Neural cell (in vitro differentiated cells): ENCODE data around the gene PTTG1IP. TPM values are rescaled to one million over a fixed set of nuclear protein-coding genes. Genes with fewer than 3 reads are reported as not detected.

Experiments used
- H2AFZ ChIP-seq: fragments of 200-600, 300-800 bp; sonication (generic), shearing (Covaris generic); 2 replicates; pipeline ENCODE4 v1.6.0; 2014; ENCODE audit warnings: low read depth, mild to moderate bottlenecking, antibody characterized with exemption, low read length, moderate library complexity
- H3F3A ChIP-seq: fragments of 200-600 bp; shearing (Covaris generic); 2 replicates; pipeline ENCODE4 v1.6.1; 2016; ENCODE audit warnings: mild to moderate bottlenecking, moderate library complexity, mixed read lengths, antibody characterized with exemption, low read length; ENCODE audit not compliant: insufficient read depth, poor library complexity, severe bottlenecking
- H3K27ac ChIP-seq: fragments of 200-600, 300-800 bp; sonication (generic), shearing (Covaris generic); 2 replicates; pipeline ENCODE4 v1.5.1; 2014; ENCODE audit warnings: mild to moderate bottlenecking, low read length, moderate library complexity
- H3K27me3 ChIP-seq: fragments of 300-800, 200-600 bp; sonication (generic), shearing (Covaris generic); 2 replicates; pipeline ENCODE4 v1.6.0; 2014; ENCODE audit warnings: mild to moderate bottlenecking, low read depth, low read length, moderate library complexity; ENCODE audit not compliant: insufficient read depth
- H3K36me3 ChIP-seq: fragments of 300-800, 200-600 bp; sonication (generic), shearing (Covaris generic); 2 replicates; pipeline ENCODE4 v1.5.1; 2014; ENCODE audit warnings: mild to moderate bottlenecking, antibody characterized with exemption, low read length, moderate library complexity; ENCODE audit not compliant: insufficient read depth
- H3K4me2 ChIP-seq: fragments of 300-800, 200-600 bp; sonication (generic), shearing (Covaris generic); 2 replicates; pipeline ENCODE4 v1.6.0; 2014; ENCODE audit warnings: mild to moderate bottlenecking, low read length
- H3K4me3 ChIP-seq: fragments of 300-800, 200-600 bp; sonication (generic), shearing (Covaris generic); 2 replicates; pipeline ENCODE4 v1.5.1; 2014; ENCODE audit warnings: mild to moderate bottlenecking, low read length, moderate library complexity
- H3K79me2 ChIP-seq: fragments of 200-600 bp; shearing (Covaris generic); replicated peaks from 2 replicates; pipeline ENCODE4 v1.6.0; 2014; ENCODE audit warnings: mild to moderate bottlenecking, low read length, moderate library complexity; ENCODE audit not compliant: insufficient read depth
- H3K9ac ChIP-seq: fragments of 300-800, 200-600 bp; sonication (generic), shearing (Covaris generic); 2 replicates; pipeline ENCODE4 v1.6.1; 2016; ENCODE audit warnings: mild to moderate bottlenecking, low read length, mixed read lengths
- H3K9me2 ChIP-seq: fragments of 200-600 bp; shearing (Covaris generic); 2 replicates; pipeline ENCODE4 v1.6.1; 2016; ENCODE audit warnings: mild to moderate bottlenecking, low read length, mixed read lengths; ENCODE audit not compliant: insufficient read depth
- H3K9me3 ChIP-seq: fragments of 200-600, 300-800 bp; sonication (generic), shearing (Covaris generic); 2 replicates; pipeline ENCODE4 v1.6.1; 2016; ENCODE audit warnings: mild to moderate bottlenecking, mixed run types, low read length, moderate library complexity, mixed read lengths
- H4K20me1 ChIP-seq: fragments of 200-600 bp; shearing (Covaris generic); 2 replicates; pipeline ENCODE4 v1.6.1; 2016; ENCODE audit warnings: mild to moderate bottlenecking, mixed run types; ENCODE audit not compliant: insufficient read depth
- EP300 ChIP-seq: fragments of 450-650 bp; conservative IDR thresholded peaks from 2 replicates; pipeline ENCODE4 v1.6.1; 2014; ENCODE audit warnings: antibody characterized with exemption, mild to moderate bottlenecking, moderate library complexity; ENCODE audit not compliant: poor library complexity, severe bottlenecking
- EZH2 ChIP-seq: fragments of 200-600, 300-800 bp; shearing (Covaris generic), sonication (generic); IDR thresholded peaks from 2 replicates; pipeline ENCODE4 v1.6.1; 2014; ENCODE audit warnings: antibody characterized with exemption, low read length, borderline replicate concordance, mild to moderate bottlenecking; ENCODE audit not compliant: insufficient read depth, poor library complexity, severe bottlenecking
- MXI1 ChIP-seq: fragments of 450-650 bp; conservative IDR thresholded peaks from 2 replicates; pipeline ENCODE4 v1.6.1; 2014; ENCODE audit warnings: antibody characterized with exemption, mild to moderate bottlenecking; ENCODE audit not compliant: poor library complexity, severe bottlenecking
- POLR2AphosphoS5 ChIP-seq: IDR thresholded peaks from 2 replicates; pipeline ENCODE4 v1.6.1; 2012
- RAD21 ChIP-seq: fragments of 450-650 bp; conservative IDR thresholded peaks from 2 replicates; pipeline ENCODE4 v1.6.1; 2014; ENCODE audit warnings: antibody characterized with exemption, mild to moderate bottlenecking, moderate library complexity
- SMC3 ChIP-seq: fragments of 450-650 bp; conservative IDR thresholded peaks from 2 replicates; pipeline ENCODE4 v1.6.1; 2014; ENCODE audit warnings: antibody characterized with exemption, mild to moderate bottlenecking, moderate library complexity; ENCODE audit not compliant: poor library complexity
- TAF1 ChIP-seq: IDR thresholded peaks from 2 replicates; pipeline ENCODE4 v1.6.1; 2012; ENCODE audit warnings: low read depth
- polyA plus RNA-seq: library from polyadenylated mRNA; depleted of rRNA; stranded (reverse); fragments of >200 nt; gene quantifications from 2 replicates; pipeline ENCODE4 v1.2.3, GENCODE V29; 2014
- TF ChIP-seq, protein P1 (sequence below): fragments of 450-650 bp; IDR thresholded peaks from 2 replicates; pipeline ENCODE4 v1.5.1; 2014; ENCODE audit warnings: antibody characterized with exemption, mild to moderate bottlenecking, moderate library complexity; ENCODE audit not compliant: poor library complexity, severe bottlenecking
- TF ChIP-seq, protein P2 (sequence below): IDR thresholded peaks from 2 replicates; pipeline ENCODE4 v1.6.1; 2012; ENCODE audit warnings: borderline replicate concordance

Gene PTTG1IP
- polyA plus RNA-seq, 1 donor from 2014 or later = 152 TPM

DNA sequence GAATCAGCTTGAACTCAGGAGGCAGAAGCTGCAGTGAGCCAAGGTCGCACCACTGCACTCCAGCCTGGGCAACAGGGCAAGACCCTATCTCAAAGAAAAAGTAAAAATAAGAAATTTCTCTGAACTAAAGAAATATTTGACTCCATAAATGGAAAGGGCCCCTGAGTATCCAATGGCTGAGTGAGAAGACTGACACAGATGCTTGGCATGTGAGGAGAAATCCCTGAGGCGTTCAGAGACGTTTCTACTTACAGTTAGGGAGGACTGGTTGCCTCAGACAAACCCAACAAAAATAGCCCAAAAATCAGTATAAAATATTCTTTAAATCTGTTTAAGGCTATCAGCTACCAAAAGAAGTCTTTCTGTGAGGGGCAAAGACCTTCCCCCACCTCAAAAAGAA, 52.6 kb downstream of the PTTG1IP start:
- no peaks in the 10 kb centered on the region for H3K27me3 ChIP-seq
- H3K9ac ChIP-seq = no peak overlapping the region
- H3K27ac ChIP-seq = no peak overlapping the region
- no peak overlapping the region for H3K4me3 ChIP-seq
- no peaks in the 10 kb centered on the region for H3K79me2 ChIP-seq
- H3K4me2 ChIP-seq = no peak overlapping the region
- no peaks in the 10 kb centered on the region for H3K36me3 ChIP-seq
- no peak overlapping the region for H2AFZ ChIP-seq
- no peaks in the 10 kb centered on the region for H3K9me2 ChIP-seq
- no peak for TF ChIP-seq POLR2AphosphoS5
- no peak for TF ChIP-seq MXI1
- no peak for TF ChIP-seq SMC3
- no peak for TF ChIP-seq EP300
- TF ChIP-seq EZH2 = no peak
- peaks cover 13% of the 10 kb centered on the region for H3K9me3 ChIP-seq
- H4K20me1 ChIP-seq = no peaks in the 10 kb centered on the region
- no peaks in the 10 kb centered on the region for H3F3A ChIP-seq

DNA sequence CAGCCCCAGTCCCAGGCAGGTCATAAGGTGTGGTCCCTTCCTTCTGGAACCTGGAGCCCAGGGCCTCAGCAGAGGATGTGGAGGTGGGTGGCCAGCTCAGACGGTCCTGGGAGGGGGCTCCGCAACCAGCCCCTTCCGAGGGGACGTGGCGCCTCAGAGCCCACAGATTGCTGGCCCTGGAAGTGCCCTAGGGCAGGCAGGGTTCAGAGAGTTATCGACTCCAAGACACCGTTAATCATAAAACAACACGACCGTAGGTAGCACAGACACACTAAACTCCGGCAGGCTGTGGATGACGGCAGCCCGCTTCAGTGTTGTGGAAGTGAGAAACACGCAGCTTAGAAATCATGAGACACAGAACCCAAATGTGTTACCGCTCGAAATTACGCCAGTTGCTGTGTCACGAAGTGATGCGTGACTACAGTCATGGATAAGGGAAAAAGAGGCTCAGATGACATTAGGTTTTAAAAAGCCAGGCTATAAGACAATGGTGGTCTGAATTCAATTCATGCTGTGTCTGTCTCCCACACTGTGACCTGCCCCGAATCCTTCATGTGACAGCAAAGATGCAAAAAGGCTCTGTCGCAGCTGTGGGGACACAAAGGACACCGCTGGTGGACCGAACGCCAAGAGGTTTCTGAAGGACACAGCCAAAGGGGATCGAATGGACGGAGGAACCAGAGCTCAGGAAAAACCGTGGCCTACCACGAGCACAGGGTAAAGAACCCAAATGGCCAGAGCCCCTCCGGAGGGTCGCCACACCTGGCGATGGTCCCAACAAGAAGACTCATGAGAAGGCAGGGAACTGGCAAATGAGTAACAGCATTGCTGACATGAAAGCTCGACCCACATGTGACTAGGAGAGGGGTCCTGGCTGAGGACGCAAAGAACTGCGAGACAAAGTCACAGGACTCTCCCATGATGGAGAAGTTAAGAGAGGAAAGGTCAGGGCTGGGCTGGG, 53.9 kb downstream of the PTTG1IP start:
- Histone ChIP-seq H3K4me2 (no peak overlapping the region), H3K9me3 (peaks cover 13% of the 10 kb centered on the region), H3K9ac (no peak overlapping the region), H3K27ac (no peak overlapping the region), H3K4me3 (no peak overlapping the region), H3K36me3 (no peaks in the 10 kb centered on the region), H3K9me2 (no peaks in the 10 kb centered on the region), H2AFZ (no peak overlapping the region), H3F3A (no peaks in the 10 kb centered on the region), H3K79me2 (no peaks in the 10 kb centered on the region), H4K20me1 (no peaks in the 10 kb centered on the region), H3K27me3 (no peaks in the 10 kb centered on the region)
- TF ChIP-seq POLR2AphosphoS5 = no peak
- TF ChIP-seq EP300 = no peak
- TF ChIP-seq SMC3 = no peak
- TF ChIP-seq, protein P1, sequence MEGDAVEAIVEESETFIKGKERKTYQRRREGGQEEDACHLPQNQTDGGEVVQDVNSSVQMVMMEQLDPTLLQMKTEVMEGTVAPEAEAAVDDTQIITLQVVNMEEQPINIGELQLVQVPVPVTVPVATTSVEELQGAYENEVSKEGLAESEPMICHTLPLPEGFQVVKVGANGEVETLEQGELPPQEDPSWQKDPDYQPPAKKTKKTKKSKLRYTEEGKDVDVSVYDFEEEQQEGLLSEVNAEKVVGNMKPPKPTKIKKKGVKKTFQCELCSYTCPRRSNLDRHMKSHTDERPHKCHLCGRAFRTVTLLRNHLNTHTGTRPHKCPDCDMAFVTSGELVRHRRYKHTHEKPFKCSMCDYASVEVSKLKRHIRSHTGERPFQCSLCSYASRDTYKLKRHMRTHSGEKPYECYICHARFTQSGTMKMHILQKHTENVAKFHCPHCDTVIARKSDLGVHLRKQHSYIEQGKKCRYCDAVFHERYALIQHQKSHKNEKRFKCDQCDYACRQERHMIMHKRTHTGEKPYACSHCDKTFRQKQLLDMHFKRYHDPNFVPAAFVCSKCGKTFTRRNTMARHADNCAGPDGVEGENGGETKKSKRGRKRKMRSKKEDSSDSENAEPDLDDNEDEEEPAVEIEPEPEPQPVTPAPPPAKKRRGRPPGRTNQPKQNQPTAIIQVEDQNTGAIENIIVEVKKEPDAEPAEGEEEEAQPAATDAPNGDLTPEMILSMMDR = no peak
- no peak for TF ChIP-seq EZH2
- TF ChIP-seq TAF1 = no peak
- TF ChIP-seq, protein P2, sequence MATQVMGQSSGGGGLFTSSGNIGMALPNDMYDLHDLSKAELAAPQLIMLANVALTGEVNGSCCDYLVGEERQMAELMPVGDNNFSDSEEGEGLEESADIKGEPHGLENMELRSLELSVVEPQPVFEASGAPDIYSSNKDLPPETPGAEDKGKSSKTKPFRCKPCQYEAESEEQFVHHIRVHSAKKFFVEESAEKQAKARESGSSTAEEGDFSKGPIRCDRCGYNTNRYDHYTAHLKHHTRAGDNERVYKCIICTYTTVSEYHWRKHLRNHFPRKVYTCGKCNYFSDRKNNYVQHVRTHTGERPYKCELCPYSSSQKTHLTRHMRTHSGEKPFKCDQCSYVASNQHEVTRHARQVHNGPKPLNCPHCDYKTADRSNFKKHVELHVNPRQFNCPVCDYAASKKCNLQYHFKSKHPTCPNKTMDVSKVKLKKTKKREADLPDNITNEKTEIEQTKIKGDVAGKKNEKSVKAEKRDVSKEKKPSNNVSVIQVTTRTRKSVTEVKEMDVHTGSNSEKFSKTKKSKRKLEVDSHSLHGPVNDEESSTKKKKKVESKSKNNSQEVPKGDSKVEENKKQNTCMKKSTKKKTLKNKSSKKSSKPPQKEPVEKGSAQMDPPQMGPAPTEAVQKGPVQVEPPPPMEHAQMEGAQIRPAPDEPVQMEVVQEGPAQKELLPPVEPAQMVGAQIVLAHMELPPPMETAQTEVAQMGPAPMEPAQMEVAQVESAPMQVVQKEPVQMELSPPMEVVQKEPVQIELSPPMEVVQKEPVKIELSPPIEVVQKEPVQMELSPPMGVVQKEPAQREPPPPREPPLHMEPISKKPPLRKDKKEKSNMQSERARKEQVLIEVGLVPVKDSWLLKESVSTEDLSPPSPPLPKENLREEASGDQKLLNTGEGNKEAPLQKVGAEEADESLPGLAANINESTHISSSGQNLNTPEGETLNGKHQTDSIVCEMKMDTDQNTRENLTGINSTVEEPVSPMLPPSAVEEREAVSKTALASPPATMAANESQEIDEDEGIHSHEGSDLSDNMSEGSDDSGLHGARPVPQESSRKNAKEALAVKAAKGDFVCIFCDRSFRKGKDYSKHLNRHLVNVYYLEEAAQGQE = no peak
- TF ChIP-seq MXI1 = no peak
- no peak for TF ChIP-seq RAD21
